22Rv1 (cell line): Measurements from ENCODE around the gene OR7D2.

Experiments
- ZFX ChIP-seq: fragments of 450-650 bp; IDR thresholded peaks from 2 replicates; pipeline ENCODE4 v1.6.1; 2017; ENCODE audit warnings: antibody characterized with exemption, borderline replicate concordance
- TF ChIP-seq, protein P1 (sequence below): fragments of 450-650 bp; IDR thresholded peaks from 2 replicates; pipeline ENCODE4 v1.5.1; 2017; ENCODE audit warnings: mild to moderate bottlenecking

DNA sequence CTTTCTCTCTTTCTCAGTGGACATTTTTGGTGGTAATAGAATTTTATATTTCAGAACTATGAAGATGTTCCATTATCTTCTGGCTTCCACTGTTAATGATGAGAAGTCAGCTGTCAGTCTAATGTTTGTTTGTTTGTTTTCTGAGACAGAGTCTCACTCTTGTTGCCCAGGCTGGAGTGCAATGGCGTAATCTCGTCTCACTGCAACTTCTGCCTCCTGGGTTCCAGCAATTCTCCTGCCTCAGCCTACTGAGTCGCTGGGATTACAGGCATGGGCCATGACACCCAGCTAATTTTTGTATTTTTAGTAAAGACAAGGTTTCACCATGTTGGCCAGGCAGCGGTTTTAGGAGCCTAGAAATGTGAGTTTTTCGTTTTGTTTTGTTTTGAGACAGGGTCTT is 33.9 kb upstream of the OR7D2 start:
- TF ChIP-seq, protein P1, sequence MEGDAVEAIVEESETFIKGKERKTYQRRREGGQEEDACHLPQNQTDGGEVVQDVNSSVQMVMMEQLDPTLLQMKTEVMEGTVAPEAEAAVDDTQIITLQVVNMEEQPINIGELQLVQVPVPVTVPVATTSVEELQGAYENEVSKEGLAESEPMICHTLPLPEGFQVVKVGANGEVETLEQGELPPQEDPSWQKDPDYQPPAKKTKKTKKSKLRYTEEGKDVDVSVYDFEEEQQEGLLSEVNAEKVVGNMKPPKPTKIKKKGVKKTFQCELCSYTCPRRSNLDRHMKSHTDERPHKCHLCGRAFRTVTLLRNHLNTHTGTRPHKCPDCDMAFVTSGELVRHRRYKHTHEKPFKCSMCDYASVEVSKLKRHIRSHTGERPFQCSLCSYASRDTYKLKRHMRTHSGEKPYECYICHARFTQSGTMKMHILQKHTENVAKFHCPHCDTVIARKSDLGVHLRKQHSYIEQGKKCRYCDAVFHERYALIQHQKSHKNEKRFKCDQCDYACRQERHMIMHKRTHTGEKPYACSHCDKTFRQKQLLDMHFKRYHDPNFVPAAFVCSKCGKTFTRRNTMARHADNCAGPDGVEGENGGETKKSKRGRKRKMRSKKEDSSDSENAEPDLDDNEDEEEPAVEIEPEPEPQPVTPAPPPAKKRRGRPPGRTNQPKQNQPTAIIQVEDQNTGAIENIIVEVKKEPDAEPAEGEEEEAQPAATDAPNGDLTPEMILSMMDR: no peak
- no peak for TF ChIP-seq ZFX
